ENCODE data around the gene PLEKHJ1.

Gene PLEKHJ1

DNA sequence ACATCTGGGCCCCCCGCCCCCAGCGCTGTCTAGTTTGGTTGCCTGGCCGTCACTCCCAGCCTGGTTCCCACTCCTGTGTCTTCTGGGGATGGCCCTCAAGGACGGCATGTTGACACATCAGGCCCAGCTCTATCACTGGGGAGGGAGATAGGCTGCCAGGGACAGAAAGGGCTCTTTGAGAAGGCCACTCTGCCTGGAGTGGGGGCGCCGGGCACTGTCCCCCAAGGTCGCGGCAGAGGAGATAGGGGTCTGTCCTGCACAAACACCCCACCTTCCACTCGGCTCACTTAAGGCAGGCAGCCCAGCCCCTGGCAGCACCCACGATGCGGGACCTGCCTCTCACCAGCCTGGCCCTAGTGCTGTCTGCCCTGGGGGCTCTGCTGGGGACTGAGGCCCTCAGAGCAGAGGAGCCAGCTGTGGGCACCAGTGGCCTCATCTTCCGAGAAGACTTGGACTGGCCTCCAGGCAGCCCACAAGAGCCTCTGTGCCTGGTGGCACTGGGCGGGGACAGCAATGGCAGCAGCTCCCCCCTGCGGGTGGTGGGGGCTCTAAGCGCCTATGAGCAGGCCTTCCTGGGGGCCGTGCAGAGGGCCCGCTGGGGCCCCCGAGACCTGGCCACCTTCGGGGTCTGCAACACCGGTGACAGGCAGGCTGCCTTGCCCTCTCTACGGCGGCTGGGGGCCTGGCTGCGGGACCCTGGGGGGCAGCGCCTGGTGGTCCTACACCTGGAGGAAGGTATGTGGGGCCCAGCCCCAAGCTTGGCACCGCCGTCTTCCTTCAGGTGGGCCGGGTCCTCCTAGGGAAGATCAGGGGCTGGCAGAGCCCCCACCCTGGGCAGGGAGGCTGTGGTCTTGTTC, 13.1 kb upstream of the PLEKHJ1 start, which contains the start of gene AMH:
TSS of gene AMH (plus strand) at position 314 of the 857 bp plus-strand sequence. CDS start at position 324, 10 bp downstream.
- DNase-seq (ENCODE audit: low spot score) = no peak

DNA sequence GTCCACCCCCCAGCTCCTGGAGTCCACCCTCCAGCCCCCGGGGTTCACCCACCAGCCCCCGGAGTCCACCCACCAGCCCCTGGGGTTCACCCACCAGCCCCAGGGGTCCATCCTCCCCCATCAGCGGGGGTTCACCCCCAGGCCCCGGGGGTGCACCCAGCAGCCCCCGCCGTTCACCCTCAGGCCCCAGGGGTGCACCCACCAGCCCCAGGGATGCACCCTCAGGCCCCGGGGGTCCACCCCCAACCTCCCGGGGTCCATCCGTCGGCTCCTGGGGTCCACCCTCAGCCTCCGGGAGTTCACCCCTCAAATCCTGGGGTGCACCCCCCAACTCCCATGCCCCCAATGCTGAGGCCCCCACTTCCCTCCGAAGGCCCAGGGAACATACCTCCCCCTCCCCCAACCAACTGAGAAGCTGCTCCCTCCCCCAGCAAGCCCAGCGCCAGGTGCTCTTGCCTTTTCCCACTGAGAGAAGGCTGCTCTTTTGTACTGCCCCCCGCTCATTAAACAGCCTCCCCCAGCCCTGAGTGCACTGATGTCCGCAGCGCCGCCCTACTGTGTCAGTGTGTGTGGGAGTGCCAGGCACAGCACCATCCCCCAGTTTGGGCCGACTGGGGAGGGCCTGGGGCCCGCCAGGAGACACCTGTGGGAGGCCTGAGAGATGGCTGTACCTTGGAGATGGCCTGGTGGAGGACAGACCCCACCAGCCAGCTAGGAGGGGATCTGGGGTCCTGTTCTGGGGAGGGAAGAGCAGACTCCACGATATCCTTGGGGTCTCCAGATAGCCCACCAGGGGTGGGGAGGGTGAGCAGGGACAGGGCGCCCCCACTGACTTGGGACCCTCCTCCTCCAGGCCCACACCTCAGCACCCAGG, 12.2 kb upstream of the PLEKHJ1 start:
- no peak for DNase-seq (ENCODE audit: low spot score)

DNA sequence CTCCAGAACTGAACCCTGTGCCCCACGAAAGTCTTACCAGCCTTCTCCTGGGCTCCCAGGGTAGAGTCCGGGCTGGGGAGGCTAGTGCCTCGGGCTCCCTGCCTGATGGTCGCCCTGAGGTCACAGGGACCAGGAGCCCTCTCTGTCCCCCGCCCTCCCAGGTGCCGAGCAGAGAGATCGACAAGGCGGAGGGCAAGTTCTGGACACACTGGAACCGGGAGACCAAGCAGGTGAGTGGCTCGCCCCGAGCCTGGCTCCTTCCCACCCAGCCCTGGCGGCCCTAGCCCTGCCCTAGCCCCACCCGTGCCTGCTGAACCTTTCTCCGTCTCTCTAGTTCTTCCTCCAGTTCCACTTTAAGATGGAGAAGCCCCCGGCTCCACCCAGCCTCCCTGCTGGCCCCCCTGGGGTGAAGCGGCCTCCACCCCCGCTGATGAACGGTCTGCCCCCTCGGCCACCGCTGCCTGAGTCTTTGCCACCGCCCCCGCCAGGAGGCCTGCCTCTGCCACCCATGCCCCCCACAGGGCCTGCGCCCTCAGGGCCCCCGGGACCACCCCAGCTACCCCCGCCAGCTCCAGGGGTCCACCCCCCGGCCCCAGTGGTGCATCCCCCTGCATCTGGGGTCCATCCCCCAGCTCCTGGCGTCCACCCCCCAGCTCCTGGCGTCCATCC, 11.4 kb upstream of the PLEKHJ1 start:
- DNase-seq (ENCODE audit: low spot score) = no peak

DNA sequence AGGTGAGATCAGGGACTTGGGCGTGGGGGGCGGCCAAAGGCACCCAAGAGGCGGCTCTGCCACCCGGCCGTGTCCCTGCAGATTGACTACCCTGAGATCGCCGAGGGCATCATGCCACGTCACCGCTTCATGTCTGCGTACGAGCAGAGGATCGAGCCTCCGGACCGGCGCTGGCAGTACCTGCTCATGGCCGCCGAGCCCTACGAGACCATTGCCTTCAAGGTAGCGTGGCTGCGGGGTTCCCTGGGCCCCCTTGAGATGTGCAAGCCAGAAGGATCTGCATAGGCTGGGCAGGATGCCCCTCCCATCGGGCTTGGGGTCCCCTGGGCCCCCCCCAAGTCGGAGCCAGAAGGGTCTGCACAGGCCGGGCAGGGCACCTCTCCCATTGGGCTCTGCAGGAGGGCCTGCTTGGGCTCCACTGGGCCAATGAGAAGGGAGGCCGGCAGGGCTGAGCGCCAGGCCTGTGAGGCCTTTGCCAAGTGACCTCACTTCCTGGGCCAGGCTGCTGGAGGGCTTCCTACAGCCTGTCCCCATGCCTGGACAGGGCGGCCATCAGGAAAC, 10.8 kb upstream of the PLEKHJ1 start:
- no peak for DNase-seq (ENCODE audit: low spot score)

DNA sequence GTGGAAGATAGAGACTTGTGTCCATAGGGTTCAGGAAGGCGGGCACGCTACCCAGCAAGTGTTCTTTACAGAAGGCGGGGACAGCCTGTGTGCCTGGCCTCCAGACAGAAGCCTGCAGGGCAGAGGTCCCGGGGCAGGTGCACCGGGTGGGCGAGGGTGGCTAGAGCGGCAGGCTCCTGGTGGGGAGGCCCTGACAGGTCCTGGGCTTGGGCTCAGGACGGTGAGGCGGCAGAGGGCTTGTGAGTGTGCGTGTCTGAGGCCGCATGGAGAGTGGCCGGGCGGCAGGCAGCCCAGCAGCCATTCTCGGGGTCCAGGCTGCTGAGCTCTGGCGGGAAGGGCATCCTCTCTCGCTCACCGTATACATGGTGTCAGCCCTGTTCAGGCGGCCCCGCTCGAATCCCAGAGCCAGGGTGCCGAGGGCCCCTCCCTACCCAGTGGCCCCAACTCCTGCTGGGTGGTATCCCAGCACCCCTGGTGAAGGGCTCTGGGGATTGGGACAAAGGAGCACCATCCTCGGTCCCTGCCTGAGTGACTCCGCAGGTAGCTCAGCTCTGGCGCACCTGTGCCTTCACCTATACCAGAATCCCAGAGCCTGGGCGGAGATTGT, 10.0 kb upstream of the PLEKHJ1 start:
- DNase-seq (ENCODE audit: low spot score) = no peak

DNA sequence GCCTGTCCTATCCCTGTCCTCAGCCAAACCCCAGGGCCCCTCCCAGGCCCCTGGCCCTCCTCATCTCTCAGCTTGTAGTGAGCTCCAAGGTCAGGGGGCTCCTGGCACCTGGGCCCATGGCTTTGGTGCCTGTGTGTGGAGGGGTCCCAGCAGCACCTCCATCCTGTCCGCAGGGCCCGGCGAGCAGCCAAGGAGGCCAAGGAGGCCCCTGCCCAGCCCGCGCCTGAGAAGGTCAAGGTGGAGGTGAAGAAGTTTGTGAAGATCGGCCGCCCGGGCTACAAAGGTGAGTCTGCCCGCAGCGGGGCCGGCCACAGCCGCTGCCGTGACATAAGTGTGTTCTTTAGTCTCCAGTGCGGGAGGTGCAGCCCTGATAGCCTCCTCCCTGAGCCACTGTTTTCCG, 9.1 kb upstream of the PLEKHJ1 start:
- no peak for DNase-seq (ENCODE audit: low spot score)

DNA sequence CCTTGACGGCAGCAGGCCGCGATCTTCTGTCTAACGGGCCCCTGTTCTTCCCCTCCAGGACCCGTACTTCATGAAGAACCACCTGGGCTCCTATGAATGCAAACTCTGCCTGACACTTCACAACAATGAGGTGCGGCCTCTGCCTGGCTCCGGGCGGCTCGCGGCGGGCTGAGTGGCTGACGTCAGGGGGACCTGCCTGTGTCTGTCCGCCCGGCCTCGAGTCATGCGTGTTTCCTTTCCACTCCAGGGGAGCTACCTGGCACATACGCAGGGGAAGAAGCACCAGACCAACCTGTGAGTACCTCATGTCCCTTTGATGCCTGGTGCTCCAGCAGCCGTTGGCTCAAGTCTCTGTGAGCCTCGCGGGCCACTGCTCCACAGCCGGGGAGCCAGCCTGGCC, 8.4 kb upstream of the PLEKHJ1 start:
- no peak for DNase-seq (ENCODE audit: low spot score)

DNA sequence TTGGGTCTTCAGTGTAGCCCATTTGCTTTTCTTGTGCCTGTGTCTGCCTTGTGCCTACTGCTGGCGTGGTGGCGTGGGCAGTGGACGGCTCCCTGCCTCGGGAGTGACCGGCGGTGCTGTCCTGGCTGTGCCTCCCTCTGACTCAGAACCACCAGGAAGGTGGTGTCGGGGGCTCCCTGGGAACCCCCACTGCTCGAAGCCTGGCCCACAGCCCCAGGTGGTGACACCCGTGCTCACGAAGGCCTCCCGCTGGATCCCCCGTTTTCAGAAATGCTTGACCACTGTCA, 7.9 kb upstream of the PLEKHJ1 start:
- no peak for DNase-seq (ENCODE audit: low spot score)

DNA sequence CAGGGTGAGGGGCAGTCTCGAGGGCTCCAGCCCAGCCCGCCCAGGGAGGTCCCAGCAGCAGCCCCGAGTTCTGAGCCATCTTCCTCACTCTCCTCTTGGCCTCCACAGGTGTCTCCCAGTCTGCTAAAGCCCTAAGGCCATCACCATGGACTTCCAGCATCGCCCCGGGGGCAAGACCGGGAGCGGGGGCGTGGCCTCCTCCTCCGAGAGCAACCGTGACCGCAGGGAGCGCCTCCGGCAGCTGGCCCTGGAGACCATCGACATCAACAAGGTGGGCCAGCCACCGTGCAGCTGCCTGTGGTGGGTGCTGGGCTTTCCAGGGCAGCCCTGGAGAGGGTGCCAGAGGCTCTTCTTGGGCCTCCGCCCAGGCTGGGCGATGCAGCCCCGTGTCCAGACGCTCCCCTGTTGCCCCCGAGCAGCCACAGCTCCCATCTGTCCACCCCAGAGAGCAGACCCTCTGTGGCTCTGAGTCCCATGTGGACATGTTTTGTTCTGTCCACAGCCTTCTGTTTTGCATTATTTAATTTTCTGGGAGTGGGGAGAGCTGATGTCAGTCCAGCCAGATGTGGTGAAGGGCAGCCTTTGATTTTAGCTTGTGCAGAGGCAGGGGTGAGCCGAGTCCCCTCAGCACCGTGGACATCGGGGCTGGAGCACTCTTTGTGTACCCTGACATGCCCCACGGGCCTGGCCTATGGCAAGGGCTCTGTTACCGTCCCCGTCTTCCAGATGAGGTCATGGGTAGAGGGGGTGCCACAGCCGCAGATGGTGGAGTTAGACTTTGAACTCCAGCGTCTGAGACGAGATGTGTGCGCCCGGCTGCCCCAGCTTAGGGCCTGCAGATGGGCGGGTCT, 7.4 kb upstream of the PLEKHJ1 start:
- no peak for DNase-seq (ENCODE audit: low spot score)

DNA sequence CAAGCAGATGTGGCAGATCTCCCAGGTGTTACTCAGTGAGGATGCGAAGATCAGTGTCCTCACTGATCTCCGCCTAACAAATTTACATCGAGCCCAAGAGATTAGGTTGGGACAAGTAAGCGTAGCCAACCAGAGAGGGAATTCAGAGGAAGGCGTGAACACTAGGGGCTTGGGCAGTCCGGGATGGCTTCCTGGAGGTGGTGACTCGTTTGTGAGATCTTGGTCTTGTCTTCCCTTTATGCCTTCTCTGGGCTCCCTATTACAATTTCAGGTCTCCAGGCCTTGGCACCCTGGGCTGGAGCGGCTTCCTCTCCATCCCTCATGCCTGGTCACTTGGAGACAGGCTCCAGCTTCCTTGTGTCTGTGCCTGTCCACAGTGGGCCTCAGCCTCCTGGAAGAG, 6.7 kb upstream of the PLEKHJ1 start:
- DNase-seq (ENCODE audit: low spot score) = no peak

DNA sequence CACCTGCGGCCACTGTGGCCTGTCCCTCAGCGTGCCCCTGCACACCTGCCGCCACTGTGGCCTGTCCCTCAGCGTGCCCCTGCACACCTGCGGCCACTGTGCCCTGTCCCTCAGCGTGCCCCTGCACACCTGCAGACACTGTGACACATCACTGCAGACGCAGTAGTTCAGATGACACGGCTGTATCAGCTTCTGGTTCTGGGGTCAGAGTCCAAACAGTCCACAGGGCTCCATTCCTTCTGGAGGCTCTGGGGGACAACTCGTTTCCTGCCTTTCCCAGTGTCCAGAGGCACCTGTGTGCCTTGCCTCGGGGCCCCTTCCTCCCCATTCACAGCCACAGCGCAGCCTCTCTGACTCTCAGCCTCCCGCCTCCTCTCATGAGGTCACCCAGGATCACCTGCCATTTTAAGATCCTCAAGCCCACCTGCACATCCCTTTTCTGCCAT, 6.0 kb upstream of the PLEKHJ1 start:
- no peak for DNase-seq (ENCODE audit: low spot score)

DNA sequence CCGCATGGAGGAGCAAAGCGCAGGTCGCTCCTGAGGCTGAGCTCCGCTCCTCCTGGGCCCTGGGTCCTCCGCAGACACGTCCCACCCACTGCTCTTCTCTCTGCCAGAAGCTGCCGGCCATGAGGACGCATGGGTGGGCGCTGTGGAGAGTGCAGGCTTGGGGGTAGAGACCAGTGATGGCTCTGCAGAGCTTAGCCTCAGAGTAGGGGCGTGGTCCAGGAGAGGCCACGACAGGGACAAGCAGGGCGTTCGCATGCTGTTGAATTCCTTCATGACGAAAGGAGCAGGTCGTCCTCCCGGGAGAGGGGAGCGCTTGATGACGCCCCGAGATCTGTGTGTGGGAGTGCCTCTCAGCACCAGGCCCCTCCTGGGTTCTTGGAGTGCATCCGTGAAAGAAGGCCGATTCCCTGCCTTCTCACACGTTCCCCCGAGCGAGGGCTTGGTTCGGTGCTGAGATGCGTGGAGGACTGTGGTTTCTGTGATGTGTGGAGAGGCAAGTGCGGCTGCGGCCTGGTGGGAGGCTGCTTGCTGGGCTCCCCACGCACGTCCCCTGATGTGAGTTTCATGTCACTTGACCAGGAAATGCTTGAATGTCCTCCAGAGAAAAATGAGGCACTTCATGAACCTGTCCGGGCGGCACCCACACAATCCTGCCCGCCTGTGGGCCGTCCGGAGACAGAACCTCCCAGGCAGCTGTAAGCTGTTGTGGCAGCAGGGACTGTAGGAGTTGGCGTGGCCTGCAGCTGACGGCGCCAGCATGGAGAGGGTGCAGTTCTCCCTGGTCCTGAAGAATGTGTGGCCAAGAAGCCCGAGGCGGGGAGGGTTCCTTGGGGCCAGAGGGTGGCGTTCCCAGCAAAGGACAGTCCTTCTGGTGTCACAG, 5.0 kb upstream of the PLEKHJ1 start:
- DNase-seq (ENCODE audit: low spot score) = no peak

DNA sequence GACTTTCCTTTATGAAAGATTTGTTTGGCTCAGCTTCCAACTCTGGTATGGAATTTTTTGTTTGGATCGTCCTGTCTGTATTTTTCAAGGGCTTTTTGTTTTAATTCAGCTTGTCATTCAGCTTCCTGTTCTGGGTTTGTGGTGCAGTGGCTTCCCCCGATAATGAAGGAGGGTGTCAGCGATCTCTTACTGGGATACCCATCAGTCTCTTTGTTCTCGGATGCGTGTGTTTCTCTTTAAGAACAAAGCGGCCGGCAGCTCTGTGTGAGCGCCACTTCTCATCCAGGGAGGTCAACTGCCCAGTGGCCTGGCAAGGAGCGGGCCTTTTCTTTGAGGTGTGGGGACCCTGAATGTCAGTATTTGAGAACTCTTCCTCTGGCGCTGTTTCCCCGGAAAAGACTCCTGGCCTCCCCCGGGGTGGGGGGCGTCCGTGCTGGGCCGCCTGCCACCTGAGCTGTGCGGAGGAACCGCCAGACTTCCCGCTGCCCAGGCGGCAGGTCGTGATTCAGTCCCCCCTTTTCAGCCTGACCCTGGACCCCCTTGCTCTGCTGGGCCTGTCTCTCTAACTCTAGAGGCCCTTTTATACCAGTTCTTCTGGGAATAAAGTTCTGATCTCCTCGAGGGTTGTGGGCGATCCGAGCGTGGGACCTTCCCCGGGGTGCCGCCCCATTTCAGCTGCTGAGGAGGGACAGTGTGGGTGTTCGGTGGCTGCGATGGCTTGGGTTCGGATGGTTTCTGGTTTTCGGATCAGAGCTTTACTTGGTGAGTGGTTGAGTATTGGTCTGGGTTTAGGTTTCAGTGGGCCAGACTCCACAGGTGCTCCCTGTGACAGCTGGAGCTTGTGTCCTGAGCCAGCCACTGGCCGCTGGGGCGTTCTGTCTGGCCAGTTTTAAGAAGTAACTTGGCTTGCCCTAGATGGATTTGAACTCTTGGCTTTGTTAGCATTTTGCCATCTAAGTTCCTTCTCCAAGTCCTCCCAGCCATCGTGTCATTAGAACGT, 3.9 kb upstream of the PLEKHJ1 start:
- DNase-seq (ENCODE audit: low spot score) = no peak

DNA sequence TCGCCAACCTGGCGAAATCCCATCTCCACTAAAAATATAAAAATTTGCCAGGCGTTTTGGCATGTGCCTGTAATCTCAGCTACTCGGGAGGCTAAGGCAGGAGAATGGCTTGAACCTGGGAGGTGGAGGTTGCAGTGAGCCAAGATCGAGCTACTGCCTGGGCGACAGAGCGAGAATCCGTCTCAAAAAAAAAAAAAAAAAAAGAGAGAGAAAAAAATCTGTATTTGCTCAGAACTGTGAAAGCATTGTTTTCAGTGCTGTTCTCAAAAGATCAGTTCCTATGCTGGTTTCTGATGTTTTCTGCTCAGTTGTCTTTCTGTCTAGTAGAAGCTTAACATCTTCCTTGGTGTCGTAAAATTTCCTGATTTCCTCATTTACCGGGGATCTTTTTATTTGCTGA, 3.0 kb upstream of the PLEKHJ1 start:
- DNase-seq (ENCODE audit: low spot score) = no peak

DNA sequence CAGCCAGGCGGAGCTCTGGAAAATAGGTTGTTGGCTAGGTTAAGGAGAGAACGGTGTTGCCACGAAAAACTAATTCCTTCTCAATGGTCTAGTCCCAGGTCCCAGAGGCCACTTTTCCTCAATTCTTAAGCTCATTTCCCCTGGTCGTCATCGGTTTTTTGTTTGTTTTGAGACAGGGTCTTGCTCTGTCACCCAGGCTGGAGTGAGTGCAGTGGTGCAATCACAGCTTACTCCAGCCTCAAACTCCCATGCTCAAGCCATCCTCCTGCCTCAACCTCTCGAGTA, 1.7 kb upstream of the PLEKHJ1 start:
- DNase-seq (ENCODE audit: low spot score) = no peak

DNA sequence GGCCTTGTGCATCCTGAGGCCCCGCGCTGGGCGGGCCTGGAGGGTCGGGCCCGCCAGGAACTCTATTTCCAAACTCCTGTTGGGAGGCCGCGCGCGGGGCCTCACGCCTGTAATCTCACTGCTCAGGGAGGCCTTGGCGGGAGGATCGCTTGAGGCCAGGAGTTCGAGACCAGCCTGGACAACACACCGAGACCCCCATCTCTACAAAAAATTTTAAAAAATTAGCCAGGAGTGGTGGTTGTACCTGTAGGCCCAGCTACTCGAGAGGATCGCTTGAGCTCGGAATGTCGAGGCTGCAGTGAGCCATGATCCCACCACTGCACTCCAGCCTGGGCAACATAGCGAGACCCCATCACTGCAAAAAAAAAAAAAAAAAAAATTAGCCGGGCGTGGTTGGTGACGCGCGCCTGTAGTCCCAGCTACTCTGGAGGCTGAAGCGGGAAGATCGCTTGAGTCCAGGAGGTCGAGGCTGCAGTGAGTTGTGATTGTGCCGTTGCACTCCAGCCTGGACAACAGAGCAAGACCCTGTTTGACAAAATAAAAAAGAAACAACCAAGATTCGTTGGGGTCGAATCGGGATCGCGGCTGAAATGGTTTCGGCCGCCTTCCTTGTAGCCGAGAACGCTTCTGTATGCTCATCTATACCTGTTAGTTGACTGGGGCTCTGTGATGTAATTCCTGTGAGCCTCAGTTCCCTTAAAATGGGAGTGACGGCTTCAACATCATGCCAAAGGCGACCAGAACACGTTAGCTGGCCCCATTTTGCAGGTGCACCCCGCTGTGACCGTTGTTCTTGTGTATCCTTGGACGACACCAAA, 1.1 kb upstream of the PLEKHJ1 start:
- no peak for DNase-seq (ENCODE audit: low spot score)

DNA sequence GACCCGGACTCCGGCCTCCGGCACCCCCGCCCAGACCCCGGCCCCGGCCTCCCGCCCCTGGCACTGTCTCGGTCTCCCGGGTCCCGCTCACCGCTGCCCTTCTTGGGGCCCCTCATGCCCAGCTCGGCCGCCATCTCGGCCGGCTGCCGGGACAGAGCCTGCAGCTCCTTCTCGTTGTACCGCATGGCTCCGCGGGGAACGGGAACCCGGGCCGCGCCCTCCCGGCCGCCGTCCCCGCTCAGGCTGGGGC, 140 bp downstream of the PLEKHJ1 start:
- DNase-seq (ENCODE audit: low spot score) = no peak

DNA sequence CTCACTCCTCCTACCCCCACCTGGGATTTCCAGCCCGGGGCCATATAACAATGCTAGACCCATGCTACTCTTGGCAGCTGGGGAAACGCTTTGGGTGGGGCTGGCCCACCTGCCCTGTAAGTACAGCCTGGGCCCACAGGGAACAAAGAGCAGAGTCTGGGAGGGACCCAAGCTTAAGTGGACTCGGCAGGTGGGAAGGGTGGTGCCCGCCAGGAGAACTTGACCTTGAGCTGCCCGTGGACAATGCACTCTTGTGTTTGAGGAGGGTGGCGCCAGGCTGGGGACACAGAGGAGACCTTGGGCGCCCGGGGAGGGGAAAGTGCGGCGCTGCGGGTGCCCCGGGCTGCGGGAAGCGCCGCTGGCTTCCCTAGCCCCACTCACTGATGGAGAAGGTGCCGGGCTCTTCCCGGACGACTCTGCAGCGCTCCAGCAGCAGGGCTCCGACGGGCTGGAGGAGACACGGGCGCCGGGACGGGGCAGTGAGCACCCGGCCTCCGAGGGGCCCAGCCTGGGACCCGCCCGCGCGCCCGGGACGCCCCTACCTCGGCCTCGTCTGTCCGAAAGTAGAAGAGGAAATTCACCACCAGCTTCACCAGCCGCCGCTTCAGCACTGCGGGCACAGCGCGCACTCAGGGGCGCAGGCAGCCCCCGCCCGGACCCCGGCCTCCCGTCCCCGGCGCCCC, 607 bp downstream of the PLEKHJ1 start:
- DNase-seq (ENCODE audit: low spot score) = no peak
